Neural cell (in vitro differentiated cells): ENCODE data around the gene TECPR1. TPM values are rescaled to one million over a fixed set of nuclear protein-coding genes. Genes with fewer than 3 reads are reported as not detected.

Experiments
- H2AFZ ChIP-seq: fragments of 200-600, 300-800 bp; sonication (generic), shearing (Covaris generic); 2 replicates; pipeline ENCODE4 v1.6.0; 2014; ENCODE audit warnings: low read depth, mild to moderate bottlenecking, antibody characterized with exemption, low read length, moderate library complexity
- H3F3A ChIP-seq: fragments of 200-600 bp; shearing (Covaris generic); 2 replicates; pipeline ENCODE4 v1.6.1; 2016; ENCODE audit warnings: mild to moderate bottlenecking, moderate library complexity, mixed read lengths, antibody characterized with exemption, low read length; ENCODE audit not compliant: insufficient read depth, poor library complexity, severe bottlenecking
- H3K27ac ChIP-seq: fragments of 200-600, 300-800 bp; sonication (generic), shearing (Covaris generic); 2 replicates; pipeline ENCODE4 v1.5.1; 2014; ENCODE audit warnings: mild to moderate bottlenecking, low read length, moderate library complexity
- H3K27me3 ChIP-seq: fragments of 300-800, 200-600 bp; sonication (generic), shearing (Covaris generic); 2 replicates; pipeline ENCODE4 v1.6.0; 2014; ENCODE audit warnings: mild to moderate bottlenecking, low read depth, low read length, moderate library complexity; ENCODE audit not compliant: insufficient read depth
- H3K36me3 ChIP-seq: fragments of 300-800, 200-600 bp; sonication (generic), shearing (Covaris generic); 2 replicates; pipeline ENCODE4 v1.5.1; 2014; ENCODE audit warnings: mild to moderate bottlenecking, antibody characterized with exemption, low read length, moderate library complexity; ENCODE audit not compliant: insufficient read depth
- H3K4me2 ChIP-seq: fragments of 300-800, 200-600 bp; sonication (generic), shearing (Covaris generic); 2 replicates; pipeline ENCODE4 v1.6.0; 2014; ENCODE audit warnings: mild to moderate bottlenecking, low read length
- H3K4me3 ChIP-seq: fragments of 300-800, 200-600 bp; sonication (generic), shearing (Covaris generic); 2 replicates; pipeline ENCODE4 v1.5.1; 2014; ENCODE audit warnings: mild to moderate bottlenecking, low read length, moderate library complexity
- H3K79me2 ChIP-seq: fragments of 200-600 bp; shearing (Covaris generic); replicated peaks from 2 replicates; pipeline ENCODE4 v1.6.0; 2014; ENCODE audit warnings: mild to moderate bottlenecking, low read length, moderate library complexity; ENCODE audit not compliant: insufficient read depth
- H3K9ac ChIP-seq: fragments of 300-800, 200-600 bp; sonication (generic), shearing (Covaris generic); 2 replicates; pipeline ENCODE4 v1.6.1; 2016; ENCODE audit warnings: mild to moderate bottlenecking, low read length, mixed read lengths
- H3K9me2 ChIP-seq: fragments of 200-600 bp; shearing (Covaris generic); 2 replicates; pipeline ENCODE4 v1.6.1; 2016; ENCODE audit warnings: mild to moderate bottlenecking, low read length, mixed read lengths; ENCODE audit not compliant: insufficient read depth
- H3K9me3 ChIP-seq: fragments of 200-600, 300-800 bp; sonication (generic), shearing (Covaris generic); 2 replicates; pipeline ENCODE4 v1.6.1; 2016; ENCODE audit warnings: mild to moderate bottlenecking, mixed run types, low read length, moderate library complexity, mixed read lengths
- H4K20me1 ChIP-seq: fragments of 200-600 bp; shearing (Covaris generic); 2 replicates; pipeline ENCODE4 v1.6.1; 2016; ENCODE audit warnings: mild to moderate bottlenecking, mixed run types; ENCODE audit not compliant: insufficient read depth
- CTCF ChIP-seq: fragments of 450-650 bp; IDR thresholded peaks from 2 replicates; pipeline ENCODE4 v1.5.1; 2014; ENCODE audit warnings: antibody characterized with exemption, mild to moderate bottlenecking, moderate library complexity; ENCODE audit not compliant: poor library complexity, severe bottlenecking
- EP300 ChIP-seq: fragments of 450-650 bp; conservative IDR thresholded peaks from 2 replicates; pipeline ENCODE4 v1.6.1; 2014; ENCODE audit warnings: antibody characterized with exemption, mild to moderate bottlenecking, moderate library complexity; ENCODE audit not compliant: poor library complexity, severe bottlenecking
- EZH2 ChIP-seq: fragments of 200-600, 300-800 bp; shearing (Covaris generic), sonication (generic); IDR thresholded peaks from 2 replicates; pipeline ENCODE4 v1.6.1; 2014; ENCODE audit warnings: antibody characterized with exemption, low read length, borderline replicate concordance, mild to moderate bottlenecking; ENCODE audit not compliant: insufficient read depth, poor library complexity, severe bottlenecking
- MXI1 ChIP-seq: fragments of 450-650 bp; conservative IDR thresholded peaks from 2 replicates; pipeline ENCODE4 v1.6.1; 2014; ENCODE audit warnings: antibody characterized with exemption, mild to moderate bottlenecking; ENCODE audit not compliant: poor library complexity, severe bottlenecking
- POLR2AphosphoS5 ChIP-seq: IDR thresholded peaks from 2 replicates; pipeline ENCODE4 v1.6.1; 2012
- RAD21 ChIP-seq: fragments of 450-650 bp; conservative IDR thresholded peaks from 2 replicates; pipeline ENCODE4 v1.6.1; 2014; ENCODE audit warnings: antibody characterized with exemption, mild to moderate bottlenecking, moderate library complexity
- REST ChIP-seq: IDR thresholded peaks from 2 replicates; pipeline ENCODE4 v1.6.1; 2012; ENCODE audit warnings: borderline replicate concordance
- SMC3 ChIP-seq: fragments of 450-650 bp; conservative IDR thresholded peaks from 2 replicates; pipeline ENCODE4 v1.6.1; 2014; ENCODE audit warnings: antibody characterized with exemption, mild to moderate bottlenecking, moderate library complexity; ENCODE audit not compliant: poor library complexity
- TAF1 ChIP-seq: IDR thresholded peaks from 2 replicates; pipeline ENCODE4 v1.6.1; 2012; ENCODE audit warnings: low read depth
- polyA plus RNA-seq: library from polyadenylated mRNA; depleted of rRNA; stranded (reverse); fragments of >200 nt; gene quantifications from 2 replicates; pipeline ENCODE4 v1.2.3, GENCODE V29; 2014

Gene TECPR1
- polyA plus RNA-seq, 1 donor from 2014 or later = 46.6 TPM

DNA sequence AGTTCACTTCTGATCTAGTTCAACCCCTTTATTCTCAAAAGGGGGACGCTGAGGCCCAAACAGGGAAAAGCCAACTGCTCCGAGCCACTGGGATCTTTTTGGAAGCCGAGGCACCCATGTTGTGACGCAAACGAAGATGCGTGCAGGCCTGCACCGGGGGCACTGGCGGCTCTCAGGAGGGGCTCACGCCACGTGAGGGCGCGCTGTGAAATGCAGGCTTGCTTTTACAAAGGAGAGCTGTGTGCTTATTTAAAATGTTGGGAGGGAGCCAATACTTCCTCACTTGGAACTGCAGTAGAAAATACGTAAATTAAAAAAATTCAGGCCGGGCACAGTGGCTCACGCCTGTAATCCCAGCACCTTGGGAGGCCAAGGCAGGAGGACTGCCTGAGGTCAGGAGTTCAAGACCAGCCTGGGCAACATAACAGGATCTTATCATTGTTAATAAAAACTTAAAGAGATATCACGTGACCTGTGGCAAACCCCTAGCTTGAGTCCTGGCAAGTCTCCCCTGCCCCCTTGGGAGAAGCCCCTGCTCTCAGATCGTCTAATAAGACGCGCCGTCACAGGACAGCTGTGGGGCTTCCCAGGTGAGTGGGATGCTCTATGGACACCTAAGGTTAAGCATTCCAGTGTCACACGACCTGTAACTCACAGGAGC is 45.7 kb upstream of the TECPR1 start:
- H3K27ac ChIP-seq = no peak overlapping the region
- no peaks in the 10 kb centered on the region for H3K9me2 ChIP-seq
- H3K27me3 ChIP-seq = no peaks in the 10 kb centered on the region
- H3K4me2 ChIP-seq = no peak overlapping the region
- no peaks in the 10 kb centered on the region for H3K36me3 ChIP-seq
- no peak overlapping the region for H3K9ac ChIP-seq
- no peaks in the 10 kb centered on the region for H4K20me1 ChIP-seq
- TF ChIP-seq REST (no peak), TAF1 (no peak), CTCF (no peak), SMC3 (no peak), MXI1 (no peak), EZH2 (no peak), POLR2AphosphoS5 (no peak), EP300 (no peak), RAD21 (no peak)
- no peaks in the 10 kb centered on the region for H3K79me2 ChIP-seq
- no peak overlapping the region for H3K4me3 ChIP-seq
- H3K9me3 ChIP-seq = no peaks in the 10 kb centered on the region
- H2AFZ ChIP-seq = no peak overlapping the region
- no peaks in the 10 kb centered on the region for H3F3A ChIP-seq

- Histone ChIP-seq H3K4me3 (no peak overlapping the region), H3F3A (no peaks in the 10 kb centered on the region), H3K9me2 (no peaks in the 10 kb centered on the region), H3K36me3 (no peaks in the 10 kb centered on the region), H3K9ac (no peak overlapping the region), H3K4me2 (no peak overlapping the region), H3K79me2 (no peaks in the 10 kb centered on the region), H2AFZ (no peak overlapping the region), H4K20me1 (no peaks in the 10 kb centered on the region), H3K27me3 (no peaks in the 10 kb centered on the region), H3K27ac (no peak overlapping the region), H3K9me3 (no peaks in the 10 kb centered on the region)
- no peak for TF ChIP-seq TAF1
- TF ChIP-seq POLR2AphosphoS5 = no peak
- TF ChIP-seq CTCF = no peak
- TF ChIP-seq SMC3 = no peak
- no peak for TF ChIP-seq MXI1
- no peak for TF ChIP-seq EZH2
- TF ChIP-seq RAD21 = no peak
- TF ChIP-seq REST = no peak
- no peak for TF ChIP-seq EP300
These were observed 44.8 kb upstream of the TECPR1 start for GRCh38 chr7:98296833-98297232.
